Esophagus muscularis mucosa (tissue), 3 donors: Measurements from ENCODE around the gene HSPA12B.

Experiments
- CTCF ChIP-seq, 3 experiments: fragments of 200-600 bp in 2 of 3; fragments of 450-650 bp in 1 of 3; sonication (generic) in 2 of 3; IDR thresholded peaks; one replicate each; pipeline ENCODE4 v1.5.1; 2017 to 2019; ENCODE audit warnings: antibody characterized with exemption in 3 of 3, mild to moderate bottlenecking in 2 of 3, moderate library complexity in 1 of 3
- POLR2A ChIP-seq: fragments of 450-650 bp; IDR thresholded peaks from one replicate; pipeline ENCODE4 v1.6.1; 2017; ENCODE audit warnings: antibody characterized with exemption, moderate library complexity, mild to moderate bottlenecking, low read depth

GRCh38 chr20:3699037-3699436, 33.4 kb upstream of the HSPA12B start:
- TF ChIP-seq CTCF (IDR thresholded peaks at IDR 0.05) (no peak), POLR2A (no peak)
